Mesothelial cell of epicardium (in vitro differentiated cells): ENCODE results near the gene IPO5. TPM values are rescaled to one million over a fixed set of nuclear protein-coding genes. Genes with fewer than 3 reads are reported as not detected.
"Not testable (repeated sequence)": the region's sequence is repeated elsewhere in the genome, so short reads cannot be mapped to it uniquely, and the experiment has no call there.

Experiments used
- DNase-seq, 2 experiments: peaks; one replicate each; pipeline ENCODE4 v3.0.0; 2021; ENCODE audit warnings: low spot score in 2 of 2; ENCODE audit not compliant: unreplicated experiment in 2 of 2
- H3K27ac Mint-ChIP-seq: 2 replicates; pipeline ENCODE4 v1.8.0; 2021; ENCODE audit warnings: mixed read lengths
- H3K27me3 Mint-ChIP-seq: 2 replicates; pipeline ENCODE4 v1.8.0; 2021; ENCODE audit warnings: low read depth, mixed read lengths
- H3K36me3 Mint-ChIP-seq: 2 replicates; pipeline ENCODE4 v1.8.0; 2021; ENCODE audit warnings: mixed read lengths
- H3K4me1 Mint-ChIP-seq: 2 replicates; pipeline ENCODE4 v1.8.0; 2021; ENCODE audit warnings: mixed read lengths
- H3K4me3 Mint-ChIP-seq: 2 replicates; pipeline ENCODE4 v1.8.0; 2021; ENCODE audit warnings: mild to moderate bottlenecking, moderate library complexity, mixed read lengths
- H3K9me3 Mint-ChIP-seq: 2 replicates; pipeline ENCODE4 v1.8.0; 2021; ENCODE audit warnings: mixed read lengths
- CTCF ChIP-seq: fragments of 200-600 bp; sonication (generic); IDR thresholded peaks from one replicate; pipeline ENCODE4 v1.5.0; 2021; ENCODE audit warnings: antibody characterized with exemption; ENCODE audit not compliant: unreplicated experiment
- total RNA-seq: library from RNA; stranded (reverse); gene quantifications from 3 replicates; pipeline ENCODE4 v1.2.1, GENCODE V29; 2021

Gene IPO5
- total RNA-seq, 1 donor from 2014 or later = 172 TPM

GRCh38 chr13:98032168-98032567 is 78.7 kb downstream of the IPO5 start:
- TF ChIP-seq CTCF = no peak
- Mint-ChIP-seq H3K4me3 (no peak overlapping the region), H3K27me3 (no peaks in the 10 kb centered on the region), H3K36me3 (no peaks in the 10 kb centered on the region), H3K4me1 (peaks cover 8% of the 10 kb centered on the region), H3K27ac (no peak overlapping the region), H3K9me3 (no peaks in the 10 kb centered on the region)
- no peak for DNase-seq

- no peaks in the 10 kb centered on the region for H3K9me3 Mint-ChIP-seq
- no peaks in the 10 kb centered on the region for H3K27me3 Mint-ChIP-seq
- H3K4me1 Mint-ChIP-seq = peaks cover 8% of the 10 kb centered on the region
- no peak for DNase-seq
- peak; percentile 54 for TF ChIP-seq CTCF
- no peak overlapping the region for H3K27ac Mint-ChIP-seq
- H3K36me3 Mint-ChIP-seq = no peaks in the 10 kb centered on the region
- H3K4me3 Mint-ChIP-seq = no peak overlapping the region
These were observed 80.1 kb downstream of the IPO5 start for GRCh38 chr13:98033277-98034247.

- no peaks in the 10 kb centered on the region for H3K9me3 Mint-ChIP-seq
- no peak overlapping the region for H3K27ac Mint-ChIP-seq
- DNase-seq = no peak
These were observed 81.9 kb downstream of the IPO5 start for GRCh38 chr13:98035373-98035772.

GRCh38 chr13:98036564-98037302 is 83.3 kb downstream of the IPO5 start:
- H3K4me1 Mint-ChIP-seq, H3K27ac Mint-ChIP-seq, H3K36me3 Mint-ChIP-seq, H3K4me3 Mint-ChIP-seq, H3K27me3 Mint-ChIP-seq, H3K9me3 Mint-ChIP-seq, DNase-seq: not testable (repeated sequence)

More at GRCh38 chr13:98035373-98035772, 81.9 kb downstream of the IPO5 start:
- H3K4me1 Mint-ChIP-seq = peaks cover 8% of the 10 kb centered on the region
- TF ChIP-seq CTCF = no peak
- no peaks in the 10 kb centered on the region for H3K27me3 Mint-ChIP-seq
- H3K36me3 Mint-ChIP-seq = no peaks in the 10 kb centered on the region
- H3K4me3 Mint-ChIP-seq = no peak overlapping the region

GRCh38 chr13:98039261-98039660 is 85.8 kb downstream of the IPO5 start:
- no peak overlapping the region for H3K27ac Mint-ChIP-seq
- no peaks in the 10 kb centered on the region for H3K4me1 Mint-ChIP-seq
- no peaks in the 10 kb centered on the region for H3K27me3 Mint-ChIP-seq
- no peaks in the 10 kb centered on the region for H3K9me3 Mint-ChIP-seq
- H3K4me3 Mint-ChIP-seq = no peak overlapping the region
- no peaks in the 10 kb centered on the region for H3K36me3 Mint-ChIP-seq
- no peak for DNase-seq
- no peak for TF ChIP-seq CTCF

- Mint-ChIP-seq H3K27ac (no peak overlapping the region), H3K4me1 (no peaks in the 10 kb centered on the region), H3K4me3 (no peak overlapping the region), H3K27me3 (no peaks in the 10 kb centered on the region), H3K9me3 (no peaks in the 10 kb centered on the region), H3K36me3 (no peaks in the 10 kb centered on the region)
- no peak for DNase-seq
- no peak for TF ChIP-seq CTCF
These were observed 86.5 kb downstream of the IPO5 start for GRCh38 chr13:98039964-98040363.
